GM21526 (cell line): ENCODE results near the gene TMEM184A.

Source experiments
- ATAC-seq: cut with Tn5 transposase; IDR thresholded peaks from one replicate; pipeline ENCODE4 v1.9.1; 2021; ENCODE audit warnings: moderate library complexity; ENCODE audit not compliant: unreplicated experiment, low FRiP score

TMEM184A gene

GRCh38 chr7:1555813-1556543 is at the start of gene TMEM184A:
TSS of gene TMEM184A (minus strand) at chr7:1556205. CDS start at chr7:1555484, 721 bp downstream.
- ATAC-seq, result no peak

GRCh38 chr7:1604383-1604782 is 48.4 kb upstream of the TMEM184A start:
- no peak for ATAC-seq

GRCh38 chr7:1603346-1604225 is 47.6 kb upstream of the TMEM184A start:
- ATAC-seq, result no peak

GRCh38 chr7:1602386-1602785 is 46.4 kb upstream of the TMEM184A start:
- no peak for ATAC-seq

GRCh38 chr7:1601956-1602355 is 46.0 kb upstream of the TMEM184A start:
- ATAC-seq, result no peak

- no peak for ATAC-seq
Measured at GRCh38 chr7:1599640-1600395, 43.8 kb upstream of the TMEM184A start.

- ATAC-seq, result no peak
Measured at GRCh38 chr7:1598961-1599639, 43.1 kb upstream of the TMEM184A start.

GRCh38 chr7:1598286-1598685 is 42.3 kb upstream of the TMEM184A start:
- no peak for ATAC-seq

- no peak for ATAC-seq
Measured at GRCh38 chr7:1597791-1598190, 41.8 kb upstream of the TMEM184A start.

GRCh38 chr7:1597066-1597760 is 41.2 kb upstream of the TMEM184A start:
- no peak for ATAC-seq

- no peak for ATAC-seq
Measured at GRCh38 chr7:1596181-1597043, 40.4 kb upstream of the TMEM184A start.

- ATAC-seq, result no peak
Measured at GRCh38 chr7:1595636-1596035, 39.6 kb upstream of the TMEM184A start.

GRCh38 chr7:1595027-1595426 is 39.0 kb upstream of the TMEM184A start:
- ATAC-seq, result no peak

GRCh38 chr7:1593904-1594421 is 38.0 kb upstream of the TMEM184A start:
- no peak for ATAC-seq

GRCh38 chr7:1593091-1593866 is 37.3 kb upstream of the TMEM184A start:
- ATAC-seq, result no peak

- ATAC-seq, result no peak
Measured at GRCh38 chr7:1592299-1592871, 36.4 kb upstream of the TMEM184A start.

- no peak for ATAC-seq
Measured at GRCh38 chr7:1591876-1592275, 35.9 kb upstream of the TMEM184A start.

- no peak for ATAC-seq
Measured at GRCh38 chr7:1591396-1591795, 35.4 kb upstream of the TMEM184A start.
